GM21737 (cell line): Measurements from ENCODE around the gene NPHP4.
"Not testable (repeated sequence)": the region's sequence is repeated elsewhere in the genome, so short reads cannot be mapped to it uniquely, and the experiment has no call there.

Experiments used
- ATAC-seq: cut with Tn5 transposase; IDR thresholded peaks from one replicate; pipeline ENCODE4 v1.9.1; 2021; ENCODE audit warnings: mild to moderate bottlenecking, moderate library complexity; ENCODE audit not compliant: unreplicated experiment

The NPHP4 gene

GRCh38 chr1:5898266-5898665 is 94.0 kb downstream of the NPHP4 start:
- ATAC-seq: no peak

GRCh38 chr1:5896706-5897660 is 95.2 kb downstream of the NPHP4 start:
- ATAC-seq: no peak

GRCh38 chr1:5895446-5896406 is 96.5 kb downstream of the NPHP4 start:
- ATAC-seq: no peak

- ATAC-seq: not testable (repeated sequence)
Measured at GRCh38 chr1:5893699-5894278, 98.4 kb downstream of the NPHP4 start.

- ATAC-seq: no peak
Measured at GRCh38 chr1:5892329-5892728, 99.9 kb downstream of the NPHP4 start.

- ATAC-seq: no peak
Measured at GRCh38 chr1:5891736-5892135, 100.5 kb downstream of the NPHP4 start.

GRCh38 chr1:5891137-5891536 is 101.1 kb downstream of the NPHP4 start:
- no peak for ATAC-seq

- ATAC-seq: no peak
Measured at GRCh38 chr1:5890346-5891106, 101.7 kb downstream of the NPHP4 start.

GRCh38 chr1:5889901-5890300 is 102.3 kb downstream of the NPHP4 start:
- no peak for ATAC-seq

GRCh38 chr1:5889462-5889861 is 102.8 kb downstream of the NPHP4 start:
- no peak for ATAC-seq

GRCh38 chr1:5888606-5889211 is 103.5 kb downstream of the NPHP4 start:
- ATAC-seq: no peak

GRCh38 chr1:5887971-5888361 is 104.3 kb downstream of the NPHP4 start:
- ATAC-seq: no peak

- no peak for ATAC-seq
Measured at GRCh38 chr1:5887349-5887970, 104.8 kb downstream of the NPHP4 start.

GRCh38 chr1:5886541-5887348 is 105.5 kb downstream of the NPHP4 start:
- ATAC-seq: no peak

GRCh38 chr1:5886140-5886483 is 106.1 kb downstream of the NPHP4 start:
- ATAC-seq: no peak

- no peak for ATAC-seq
Measured at GRCh38 chr1:5885471-5886139, 106.6 kb downstream of the NPHP4 start.

GRCh38 chr1:5884110-5884509 is 108.1 kb downstream of the NPHP4 start:
- ATAC-seq: no peak
